CD4-positive, alpha-beta T cell treated with Interleukin-17A for 1 hour (primary cell): ENCODE results near the gene MICA.
A peak's percentile ranks its signal among the peaks of the same experiment; 100 is the strongest.
"Not testable (repeated sequence)": the region's sequence is repeated elsewhere in the genome, so short reads cannot be mapped to it uniquely, and the experiment has no call there.

Experiments
- DNase-seq: peaks from one replicate; pipeline ENCODE4 v3.0.0-alpha.2; 2020

MICA gene

DNA sequence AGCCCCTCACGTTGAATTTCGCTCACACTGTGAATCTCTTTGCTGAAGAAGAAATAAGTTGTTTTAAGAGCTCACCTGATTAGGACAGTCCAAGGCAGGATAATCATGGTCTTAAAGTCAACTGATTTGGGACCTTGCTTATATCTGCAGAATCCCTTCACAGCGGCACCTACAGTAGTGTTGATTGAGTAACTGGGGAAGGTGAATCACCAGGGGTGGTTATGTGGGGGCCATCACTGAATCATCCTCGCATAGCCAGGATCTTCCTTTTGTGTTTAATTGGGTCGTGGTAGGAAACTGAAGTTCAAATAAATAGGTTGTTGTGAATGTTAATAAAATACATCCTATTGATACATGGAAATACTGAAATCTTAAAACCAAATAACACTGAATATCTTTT, 20.2 kb upstream of the MICA start:
- DNase-seq: no peak

DNA sequence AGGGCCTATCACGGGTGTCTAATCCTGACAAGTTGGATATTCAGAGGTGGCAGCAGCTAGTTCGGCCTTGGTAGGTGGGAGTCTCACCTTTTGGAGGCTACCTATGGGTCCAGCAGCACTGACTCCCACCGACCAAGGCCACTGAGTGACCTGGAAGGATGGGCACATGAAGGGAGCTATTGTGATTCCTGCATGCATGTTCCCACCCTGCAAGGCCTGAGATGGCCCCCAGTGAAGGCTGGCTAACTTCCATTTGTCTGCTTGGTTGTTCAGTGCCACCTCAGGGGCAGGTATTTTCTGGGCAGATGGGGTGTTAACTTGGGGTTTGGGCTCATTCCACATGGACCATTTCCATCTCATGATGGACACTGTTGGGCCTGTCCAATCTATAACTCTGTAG, 18.4 kb upstream of the MICA start:
- DNase-seq: no peak

DNA sequence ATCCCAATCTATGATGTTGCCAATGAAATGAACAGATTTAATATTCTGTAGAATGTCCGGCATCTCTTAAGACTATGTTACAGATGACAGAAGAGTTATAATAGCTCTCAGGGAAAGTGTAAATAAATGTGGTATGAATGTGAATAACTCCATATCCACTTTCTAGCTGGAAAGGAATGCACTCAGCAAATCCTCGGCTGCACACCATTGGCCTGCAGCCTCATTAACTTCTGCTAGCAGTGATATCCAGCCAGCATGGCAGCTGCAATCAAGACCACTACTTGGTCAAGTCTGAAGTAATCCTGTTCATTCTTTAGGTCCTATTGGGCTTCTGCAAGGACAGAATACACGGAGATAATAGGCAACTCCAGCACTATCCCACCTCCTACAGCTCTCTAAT, 17.3 kb upstream of the MICA start:
- DNase-seq: no peak

DNA sequence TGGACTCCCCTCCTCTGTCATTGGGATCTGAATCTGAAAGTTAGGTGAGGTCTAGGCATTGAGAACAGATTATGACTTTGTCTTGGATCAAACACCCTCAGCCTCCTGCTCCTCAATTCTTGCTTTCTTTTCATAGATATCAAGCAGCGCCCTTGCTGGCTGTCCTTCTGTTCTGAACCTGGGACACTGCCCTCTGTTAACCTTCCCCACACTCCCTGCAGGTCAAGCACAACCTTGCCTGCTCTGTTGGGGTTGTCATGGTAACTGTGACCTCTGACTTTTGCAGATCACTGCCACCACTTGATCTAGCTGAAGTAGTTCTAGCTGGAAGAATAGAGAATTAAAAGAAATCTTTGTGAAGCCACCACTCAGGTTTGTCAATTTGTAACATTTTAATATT, 16.4 kb upstream of the MICA start:
- no peak for DNase-seq

DNA sequence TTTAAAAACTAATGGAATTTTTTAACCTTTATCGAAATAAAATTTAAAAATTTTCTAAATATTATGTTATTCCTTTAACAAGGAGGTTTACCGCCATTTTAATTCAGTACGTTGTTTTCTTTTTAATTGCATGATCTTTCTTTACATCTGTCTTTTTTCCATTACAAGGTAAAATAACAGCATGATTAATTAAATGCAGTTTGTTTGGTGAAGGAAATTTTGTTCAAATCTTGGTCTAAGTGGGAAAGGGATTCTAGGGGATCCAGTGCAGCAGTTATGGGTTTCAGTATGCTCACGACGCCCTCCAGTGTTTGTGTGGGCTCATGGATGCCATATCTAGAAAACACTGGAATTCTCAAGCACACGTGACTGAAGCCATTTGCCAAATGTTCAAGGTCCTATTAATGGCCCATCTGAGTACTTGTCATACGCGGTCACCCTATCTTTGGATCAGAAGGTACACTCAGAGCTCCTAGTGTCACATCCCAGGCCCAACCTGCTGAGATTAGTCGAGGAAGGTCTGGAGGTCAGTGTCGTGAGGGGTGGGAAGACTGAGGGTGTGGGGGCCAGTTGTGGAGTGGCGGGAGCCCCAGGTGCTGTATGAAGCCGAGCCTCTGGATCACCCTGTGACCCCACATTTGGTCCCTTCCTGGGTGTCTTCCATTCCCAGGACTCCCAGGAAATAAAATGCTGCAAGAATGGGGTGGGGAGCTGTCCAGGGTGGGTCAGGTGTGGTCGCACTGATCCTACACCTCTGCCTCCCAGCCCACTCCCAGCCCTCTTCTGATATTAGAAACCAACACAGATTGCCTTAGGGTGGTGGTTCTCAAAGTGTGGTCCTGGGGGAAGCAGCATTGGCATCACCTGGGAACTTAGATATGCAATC, 14.2 kb upstream of the MICA start:
- DNase-seq: not testable (repeated sequence)

DNA sequence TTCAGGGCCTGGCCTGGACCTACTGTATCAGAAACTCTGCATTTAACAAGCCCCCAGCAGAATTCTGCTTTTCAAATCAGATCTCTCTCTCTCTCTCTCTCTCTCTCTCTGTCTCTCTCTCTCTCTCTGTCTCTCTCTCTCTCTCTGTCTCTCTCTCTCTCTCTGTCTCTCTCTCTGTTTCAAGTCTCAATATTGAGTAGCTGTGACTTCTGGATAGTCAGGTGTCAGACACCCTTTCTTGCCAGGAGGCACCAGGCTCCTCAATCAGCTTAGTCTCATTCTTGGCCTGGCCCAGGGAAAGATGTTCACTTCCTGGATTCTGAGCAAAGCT, 13.6 kb upstream of the MICA start:
- DNase-seq: not testable (repeated sequence)

DNA sequence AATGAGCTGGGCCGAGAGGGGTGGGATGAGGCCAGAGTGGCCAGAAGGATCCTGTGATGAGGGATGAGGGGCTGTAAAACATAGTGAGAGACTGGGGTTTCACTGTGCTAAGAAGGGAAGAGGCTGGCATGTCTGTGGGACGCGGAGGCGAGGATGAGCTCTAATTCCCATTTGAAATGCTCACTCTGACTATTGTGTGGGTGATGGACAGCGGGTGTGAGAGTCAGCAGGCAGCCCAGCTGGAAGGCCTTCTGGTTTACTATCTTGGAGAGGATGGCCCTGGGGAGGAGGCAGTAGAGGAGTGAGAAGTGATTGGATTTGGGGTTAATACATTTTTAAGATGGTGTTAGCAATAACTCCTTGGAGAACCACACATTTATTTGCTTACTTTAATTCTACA, 9.5 kb upstream of the MICA start:
- no peak for DNase-seq

DNA sequence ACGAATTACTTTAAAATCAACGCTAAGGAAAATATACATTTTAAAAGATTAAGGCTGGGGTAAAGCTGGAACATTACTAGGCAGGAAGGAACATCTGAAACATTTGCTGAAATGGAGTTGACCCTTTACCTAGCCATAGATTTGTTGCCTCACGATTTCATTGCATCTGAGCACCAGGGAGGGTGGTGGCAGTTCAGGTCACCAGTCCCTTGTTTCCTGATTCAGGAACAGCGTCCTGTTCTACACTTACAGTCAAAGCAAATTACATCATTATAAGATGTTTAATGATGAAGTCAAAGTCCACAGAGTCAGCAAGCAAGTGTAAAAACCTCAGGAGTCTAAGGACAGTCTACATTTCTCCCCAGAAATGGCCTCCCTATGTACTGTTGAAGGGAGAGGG, 9.0 kb upstream of the MICA start:
- DNase-seq: no peak

DNA sequence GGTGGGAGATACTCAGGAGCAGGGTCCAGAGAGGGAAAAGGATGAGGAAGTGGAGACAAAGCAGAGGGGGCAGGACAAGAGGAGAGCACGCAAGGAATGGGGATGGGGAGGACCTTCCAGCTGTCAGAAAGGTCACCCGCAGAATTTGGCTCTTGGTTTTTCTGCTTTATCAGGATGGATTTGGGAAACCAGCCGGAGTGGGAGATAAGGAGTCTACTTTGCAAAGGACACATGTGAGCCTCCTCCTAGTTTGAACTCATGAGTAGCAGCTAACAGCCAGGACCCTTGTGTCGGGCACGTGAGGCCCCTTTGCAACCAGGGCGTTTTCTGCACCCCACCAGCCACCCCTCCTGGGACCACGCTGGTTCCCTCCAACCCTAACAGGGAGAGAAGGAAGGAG, 7.6 kb upstream of the MICA start:
- no peak for DNase-seq

DNA sequence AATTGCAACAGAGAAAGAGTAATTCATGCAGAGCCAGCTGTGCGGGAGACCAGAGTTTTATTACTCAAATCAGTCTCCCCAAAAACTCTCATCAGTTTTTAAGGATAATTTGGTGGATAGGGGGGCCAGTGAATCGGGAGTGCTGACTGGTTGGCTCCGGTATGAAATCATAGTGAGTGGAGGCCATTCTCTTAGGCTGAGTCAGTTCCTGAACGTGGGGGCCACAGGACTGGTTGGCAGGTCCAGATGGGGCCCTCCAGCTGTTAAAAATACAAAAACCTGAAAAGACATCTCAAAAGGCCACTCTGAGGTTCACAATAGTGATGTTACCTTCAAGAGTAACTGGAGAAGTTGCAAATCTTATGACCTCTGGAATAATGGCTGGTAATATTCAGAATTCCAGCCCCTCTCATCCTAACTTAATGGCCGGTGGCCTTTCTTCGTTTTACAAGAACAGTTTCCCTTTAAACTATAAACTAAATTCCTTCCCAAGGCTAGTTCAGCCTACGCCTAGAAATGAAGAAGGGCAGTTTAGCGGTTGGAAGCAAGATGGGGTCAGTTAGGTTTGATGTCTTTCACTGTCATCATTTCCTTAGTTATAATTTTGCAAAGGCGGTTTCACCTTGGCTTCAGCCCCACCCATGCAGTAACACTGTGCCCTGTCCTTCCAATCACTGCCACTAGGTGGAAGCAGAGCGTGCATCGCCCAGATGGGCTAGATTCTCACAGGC, 6.8 kb upstream of the MICA start:
- peak; percentile 91 for DNase-seq

DNA sequence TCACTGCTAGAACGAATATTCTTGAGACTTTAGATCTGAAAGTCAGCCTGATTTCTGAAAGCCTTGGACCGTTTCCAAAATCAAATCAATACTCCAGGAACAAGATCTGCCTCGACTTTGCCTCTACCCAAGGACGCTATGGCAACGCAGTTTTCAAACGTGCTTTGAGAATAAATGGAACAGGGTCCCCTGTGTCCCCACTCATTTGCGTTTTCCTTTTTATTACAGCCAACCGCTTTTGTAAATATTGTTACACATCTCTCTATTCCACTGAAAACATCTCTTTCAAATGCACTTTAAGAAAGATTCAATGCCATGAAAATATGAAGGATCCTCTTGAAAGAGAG, 6.3 kb upstream of the MICA start:
- DNase-seq: not testable (repeated sequence)

DNA sequence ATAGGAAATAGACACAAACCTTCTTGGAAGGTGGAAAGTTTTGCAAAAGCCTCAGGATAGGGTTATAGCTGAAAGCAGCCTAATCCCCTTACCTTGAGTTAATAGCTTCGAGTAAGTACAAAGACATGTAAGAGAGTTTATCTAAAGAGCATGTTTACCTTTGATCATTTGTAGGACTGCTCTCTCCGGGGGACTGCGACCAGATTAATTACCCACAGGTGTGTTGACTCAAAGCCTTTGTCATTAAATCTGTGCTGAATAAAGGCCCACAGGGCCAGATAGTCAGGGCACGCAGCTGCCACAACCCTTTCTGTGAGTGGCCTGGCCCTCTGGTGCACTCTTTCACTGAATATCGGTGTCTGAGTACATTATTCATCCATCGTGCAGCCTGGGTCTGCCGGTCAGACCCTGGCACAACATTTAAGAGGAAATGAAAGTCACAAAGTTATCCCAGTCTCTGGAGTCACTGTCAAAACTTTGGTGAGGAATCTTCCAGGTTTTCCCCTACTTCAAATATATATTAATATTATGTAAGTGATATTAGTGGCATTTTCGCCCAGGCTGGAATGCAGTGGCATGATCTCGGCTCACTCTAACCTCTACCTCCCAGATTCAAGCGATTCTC, 5.4 kb upstream of the MICA start:
- DNase-seq: no peak

DNA sequence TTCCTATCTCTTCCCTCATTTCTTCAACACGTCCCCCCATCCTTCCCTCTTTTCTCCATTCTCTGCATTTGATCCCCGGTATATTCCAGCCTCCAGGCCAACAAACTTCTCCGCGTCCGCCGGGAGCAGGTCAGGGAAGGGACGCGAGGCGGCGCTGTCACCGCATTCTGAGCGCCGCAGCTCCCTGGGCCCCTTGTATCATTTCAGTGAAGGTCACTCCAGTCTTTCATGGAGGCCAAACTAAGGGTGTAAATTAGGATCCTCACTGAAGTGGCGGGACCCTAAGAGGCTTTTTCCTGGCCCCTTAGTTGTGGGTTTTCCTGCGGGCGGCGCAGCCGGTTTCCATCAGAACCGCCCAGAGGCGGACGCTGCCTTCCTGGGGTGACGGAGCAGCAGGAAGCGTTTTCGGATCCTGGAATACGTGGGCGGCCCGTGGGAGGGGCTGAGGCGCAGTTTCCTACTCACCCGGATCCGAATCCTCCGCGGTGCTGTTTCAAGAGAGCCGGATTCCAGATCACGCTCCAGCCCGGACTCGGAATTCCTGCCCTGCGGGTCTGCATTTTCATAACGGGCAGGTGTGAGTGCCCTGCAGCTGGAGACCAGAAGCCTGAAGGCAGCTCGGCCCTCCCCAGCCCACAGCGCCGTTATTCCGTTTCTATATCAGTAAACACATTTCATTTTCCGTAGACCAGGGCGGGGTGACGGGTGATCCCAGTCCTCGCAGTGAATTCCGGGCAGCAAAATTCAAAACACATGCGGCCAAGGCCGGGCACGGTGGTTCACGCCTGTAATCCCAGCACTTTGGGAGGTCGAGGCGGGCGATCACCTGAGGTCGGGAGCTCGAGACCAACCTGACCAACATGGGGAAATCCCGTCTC, 3.6 kb upstream of the MICA start:
- DNase-seq: peak; percentile 59

DNA sequence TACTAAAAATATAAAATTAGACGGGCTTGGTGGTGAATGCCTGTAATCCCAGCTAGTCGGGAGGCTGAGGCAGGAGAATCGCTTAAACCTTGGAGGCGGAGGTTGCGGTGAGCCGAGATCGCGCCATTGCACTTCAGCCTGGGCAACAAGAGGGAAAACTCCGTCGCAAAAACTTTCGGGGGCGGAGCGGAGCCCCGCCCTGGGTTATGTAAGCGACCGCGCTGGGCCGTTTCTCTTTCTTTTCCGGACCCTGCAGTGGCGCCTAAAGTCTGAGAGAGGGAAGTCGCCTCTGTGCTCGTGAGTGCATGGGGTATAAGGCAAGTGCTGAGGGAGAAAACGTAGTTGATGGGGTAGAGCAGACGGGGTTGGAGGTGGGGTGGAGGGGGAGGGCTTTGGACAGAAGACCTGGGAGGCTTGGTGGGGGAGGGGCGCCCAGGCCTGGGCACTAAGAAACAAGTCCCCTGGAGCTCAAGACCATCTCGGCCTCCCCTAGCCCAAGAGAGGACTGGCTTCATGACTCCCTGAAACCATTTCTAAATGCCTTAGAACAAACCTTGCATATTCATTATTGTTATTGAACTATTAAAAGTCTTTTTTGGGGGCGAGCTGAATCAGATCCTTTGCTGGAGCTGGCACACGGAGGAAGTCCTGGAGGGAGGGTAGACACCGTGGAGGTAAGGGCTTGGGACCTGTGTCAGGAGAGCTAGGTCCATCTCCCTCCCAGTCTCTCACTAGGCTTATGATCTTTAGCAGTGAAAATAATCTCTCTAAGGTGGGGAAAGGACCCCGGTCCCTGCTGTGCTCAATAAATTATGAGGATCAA, 2.7 kb upstream of the MICA start:
- peak; percentile 86 for DNase-seq

DNA sequence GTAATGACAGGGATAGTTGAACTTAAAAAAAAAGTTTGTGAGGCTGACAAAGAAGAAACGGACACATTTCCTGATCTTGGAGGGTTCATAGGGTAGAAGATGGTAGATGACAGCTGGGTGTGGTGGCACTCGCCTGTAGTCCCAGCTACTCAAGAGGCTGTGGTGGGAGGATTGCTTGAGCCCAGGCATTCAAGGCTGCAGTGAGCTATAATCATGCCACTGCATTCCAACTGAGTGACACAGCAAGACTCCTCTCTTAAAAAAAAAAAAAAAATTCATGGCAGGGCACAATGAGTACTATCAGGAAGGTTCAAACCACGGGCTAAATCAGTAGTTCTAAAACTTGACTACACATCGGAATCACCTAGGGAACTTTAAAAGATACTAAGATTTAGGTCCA, 2.0 kb upstream of the MICA start:
- peak; percentile 18 for DNase-seq

DNA sequence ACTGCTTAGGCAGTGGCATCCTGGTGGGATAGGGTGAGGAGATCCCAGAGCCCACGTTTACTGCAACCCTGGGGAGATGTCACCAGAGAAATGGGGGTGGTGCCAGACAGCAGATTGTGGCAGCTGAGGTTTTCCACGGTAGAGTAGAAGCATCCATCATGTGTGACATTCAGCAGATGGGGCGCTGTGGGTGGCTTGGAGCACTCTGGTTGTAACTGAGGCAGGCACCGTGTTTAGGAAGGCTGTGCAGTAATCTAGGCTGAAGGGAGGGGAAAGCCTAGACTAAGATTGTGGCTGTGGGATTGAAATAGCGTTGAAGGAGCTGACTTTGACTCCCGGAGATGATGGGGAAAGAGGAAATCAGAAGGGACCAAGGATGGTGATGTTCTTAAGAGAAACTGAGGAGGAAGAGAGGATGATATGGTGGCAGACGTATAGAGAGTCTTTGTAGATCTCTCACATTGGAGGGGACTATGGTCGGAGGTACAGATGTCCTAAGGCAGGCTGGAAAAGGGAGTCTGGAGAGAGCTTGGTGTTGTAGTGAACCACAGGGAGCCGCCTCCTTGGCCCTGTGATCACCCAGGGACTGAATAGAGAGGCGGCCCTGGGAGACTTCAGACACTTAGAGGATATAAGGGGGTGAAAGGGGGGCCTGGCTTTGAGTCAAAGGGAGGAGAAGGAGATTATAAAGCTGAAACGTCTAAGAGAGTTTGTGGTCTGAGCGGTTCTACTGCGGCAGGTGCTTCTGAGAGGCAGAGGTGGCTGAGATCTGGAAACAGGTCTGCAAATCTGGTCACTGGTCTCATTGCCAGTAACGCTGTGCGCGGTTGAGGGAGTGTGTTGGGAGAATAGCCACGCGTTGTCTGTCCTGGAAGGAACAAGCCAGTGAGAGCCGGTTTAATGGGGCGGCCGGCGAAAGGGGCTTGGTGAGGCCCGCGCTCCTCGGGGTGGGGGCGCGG, 792 bp upstream of the MICA start:
- DNase-seq: peak; percentile 49

DNA sequence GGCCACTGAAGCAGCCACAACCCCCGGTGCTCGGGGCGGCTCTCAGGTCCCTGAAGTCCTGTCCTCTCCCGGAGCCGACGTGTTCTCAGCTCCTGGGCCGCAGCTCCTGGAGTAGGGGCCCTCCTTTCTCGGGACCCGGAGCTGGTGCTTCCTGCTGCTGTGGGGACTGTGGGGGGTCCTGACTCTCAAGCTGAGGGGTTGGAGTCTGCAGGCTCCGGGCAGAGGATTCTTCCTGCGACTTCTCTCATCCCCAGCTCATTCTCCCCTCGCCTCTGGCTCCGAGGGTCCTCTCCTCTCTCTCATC, 618 bp downstream of the MICA start:
- DNase-seq: not testable (repeated sequence)

DNA sequence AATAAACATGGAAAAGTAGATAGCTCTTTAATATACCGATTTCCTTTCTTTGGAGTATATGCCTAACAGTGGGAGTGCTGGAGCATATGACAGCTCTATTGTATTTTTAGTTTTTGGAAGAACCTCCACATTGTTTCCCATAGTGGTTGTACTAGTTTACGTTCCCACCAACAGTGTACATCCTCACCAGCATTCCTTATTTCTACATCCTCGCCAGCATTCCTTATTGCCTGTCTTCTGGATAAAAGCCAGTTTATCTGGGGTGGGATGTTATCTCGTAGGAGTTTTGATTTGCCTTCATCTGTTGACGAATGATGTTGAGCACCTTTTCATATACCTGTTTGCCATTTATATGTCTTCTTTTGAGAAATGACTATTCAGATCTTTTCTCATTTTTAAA, 2.6 kb downstream of the MICA start:
- DNase-seq: no peak

DNA sequence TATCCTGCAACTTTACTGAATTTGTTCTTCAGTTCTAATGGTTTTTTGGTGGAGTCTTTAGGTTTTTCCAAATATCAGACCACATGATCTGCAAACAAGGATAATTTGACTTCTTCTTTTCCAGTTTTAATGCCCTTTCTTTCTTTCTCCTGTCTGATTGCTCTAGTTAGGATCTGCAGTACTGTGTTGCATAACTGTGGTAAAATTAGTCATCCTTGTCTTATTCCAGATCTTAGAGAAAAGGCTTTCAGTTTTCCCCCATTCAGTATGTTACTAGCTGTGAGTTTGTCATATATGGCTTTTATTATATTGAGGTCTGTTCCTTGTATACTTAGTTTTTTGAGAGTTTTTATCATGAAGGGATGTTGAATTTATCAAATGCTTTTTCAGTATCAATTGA, 4.3 kb downstream of the MICA start:
- DNase-seq: no peak

DNA sequence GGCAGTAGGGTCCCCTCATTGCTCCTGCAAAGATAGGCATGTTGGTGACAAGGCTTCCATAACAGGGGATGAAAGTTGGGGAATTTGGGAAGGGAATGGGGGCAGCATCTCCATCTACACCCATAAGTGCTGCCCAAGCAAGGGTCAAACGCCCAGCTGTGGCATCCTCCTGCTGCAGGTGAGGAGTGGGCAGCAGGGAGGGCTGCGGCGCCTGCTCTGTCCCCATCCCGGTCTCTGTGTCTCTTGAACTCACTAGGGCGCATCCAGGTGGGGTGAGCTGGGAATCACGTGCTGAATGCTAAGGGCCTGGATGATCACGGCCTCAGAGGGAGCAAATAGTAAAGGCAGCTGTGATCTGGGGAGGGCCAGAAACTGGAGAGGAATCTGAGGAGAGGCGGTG, 9.1 kb downstream of the MICA start:
- no peak for DNase-seq

DNA sequence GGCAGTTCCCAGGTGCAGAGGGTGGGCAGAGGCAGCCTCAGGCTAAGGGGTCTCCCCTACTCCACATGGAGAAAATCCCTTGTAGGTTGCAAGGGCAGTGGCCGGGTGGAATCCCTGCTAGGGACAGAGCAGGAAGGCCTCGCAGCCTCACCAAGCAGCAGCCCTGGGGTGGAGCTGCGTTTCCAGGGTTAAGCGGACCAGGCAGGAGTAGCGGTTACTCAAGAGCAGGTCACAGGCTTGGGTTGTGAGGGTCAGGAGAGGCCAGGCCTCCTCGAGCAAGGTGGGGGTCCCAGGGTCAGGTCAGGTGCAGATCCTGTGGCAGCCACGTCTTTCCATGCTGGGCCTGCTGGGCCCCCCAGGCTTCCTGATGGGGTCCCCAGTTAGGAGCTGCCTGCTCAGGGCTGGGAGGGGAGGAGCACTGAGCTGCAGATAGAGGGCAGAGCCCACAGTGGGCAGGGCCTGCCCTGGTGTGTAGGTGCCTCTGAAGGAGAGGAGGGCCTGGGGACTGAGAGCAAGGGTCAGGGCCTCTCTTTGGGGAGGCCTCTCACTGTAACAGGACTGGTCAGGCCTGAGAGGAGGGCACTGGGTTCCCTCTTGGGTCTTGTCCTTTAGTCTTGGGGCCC, 10.9 kb downstream of the MICA start:
- DNase-seq: not testable (repeated sequence)
